SIG-M5 treated with dmso at 0.1 percent for 504 hours (cell line): ENCODE data around the gene ZBTB7B.

Experiments
- DNase-seq: peaks from one replicate; lab custom pipeline; 2025; ENCODE audit not compliant: unreplicated experiment; lab: John Stamatoyannopoulos, UW

Gene ZBTB7B

GRCh38 chr1:155037043-155037442, 34.4 kb downstream of the ZBTB7B start:
- DNase-seq: no peak

GRCh38 chr1:155037851-155038441, 35.3 kb downstream of the ZBTB7B start:
- no peak for DNase-seq

GRCh38 chr1:155038602-155039307, 36.2 kb downstream of the ZBTB7B start:
- DNase-seq: no peak

GRCh38 chr1:155039308-155039669, 36.7 kb downstream of the ZBTB7B start:
- no peak for DNase-seq

- no peak for DNase-seq
Measured at GRCh38 chr1:155040358-155041093, 37.9 kb downstream of the ZBTB7B start.

GRCh38 chr1:155042789-155043188, 40.2 kb downstream of the ZBTB7B start:
- no peak for DNase-seq

- no peak for DNase-seq
Measured at GRCh38 chr1:155043301-155043702, 40.7 kb downstream of the ZBTB7B start.

GRCh38 chr1:155043793-155044192, 41.2 kb downstream of the ZBTB7B start:
- no peak for DNase-seq

GRCh38 chr1:155044365-155044764, 41.8 kb downstream of the ZBTB7B start:
- no peak for DNase-seq

- peak; percentile 82 for DNase-seq
Measured at GRCh38 chr1:155044812-155045657, 42.4 kb downstream of the ZBTB7B start.

GRCh38 chr1:155048449-155049334, 46.1 kb downstream of the ZBTB7B start:
- no peak for DNase-seq

GRCh38 chr1:155049651-155050559, 47.3 kb downstream of the ZBTB7B start:
- DNase-seq: no peak

GRCh38 chr1:155050560-155051341, 48.1 kb downstream of the ZBTB7B start, which contains the start of gene ADAM15:
Gene ADAM15, plus strand, starts transcription at chr1:155051316. Its CDS starts 71 bp downstream, at chr1:155051387.
- DNase-seq: peak; percentile 86

- DNase-seq: no peak
Measured at GRCh38 chr1:155051342-155051776, 48.8 kb downstream of the ZBTB7B start.

GRCh38 chr1:155051777-155052398, 49.3 kb downstream of the ZBTB7B start:
- DNase-seq: peak; percentile 61

GRCh38 chr1:155052439-155053395, 50.1 kb downstream of the ZBTB7B start:
- peak; percentile 37 for DNase-seq
